ENCODE data around the gene CAB39. TPM values are rescaled to one million over a fixed set of nuclear protein-coding genes. Genes with fewer than 3 reads are reported as not detected.

CAB39 gene
- polyA plus RNA-seq, 2 donors: 29.7 to 33.6 TPM

DNA sequence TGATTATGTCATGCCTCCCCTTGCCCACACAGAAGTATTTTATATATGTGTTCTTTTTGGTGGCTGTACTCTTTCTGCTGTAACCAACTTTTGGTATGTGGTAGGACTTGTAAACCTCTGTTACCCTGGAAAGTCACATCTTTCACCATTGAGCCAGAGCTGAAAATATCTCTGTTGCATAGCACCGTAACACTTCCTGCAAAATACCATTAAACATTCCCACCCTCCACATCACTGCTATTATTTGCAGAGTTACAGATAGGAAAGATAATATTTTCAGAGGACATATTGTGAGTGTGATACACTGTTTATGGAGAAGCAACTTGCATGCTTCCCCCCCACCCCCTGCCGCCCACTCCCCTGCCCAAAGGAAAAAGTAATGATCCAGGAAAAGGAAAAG lies 44.8 kb downstream of the CAB39 start:
- H3K9me3 ChIP-seq (ENCODE audit: control insufficient read depth in 2 of 2, insufficient read depth in 1 of 2, low read depth in 1 of 2, low read length in 1 of 2): no peaks in the 10 kb centered on the region
- peaks cover 5 to 7% of the 10 kb centered on the region in 2 donors for H3K4me1 ChIP-seq (ENCODE audit: control insufficient read depth in 2 of 2, insufficient read depth in 2 of 2, low read length in 1 of 2)

DNA sequence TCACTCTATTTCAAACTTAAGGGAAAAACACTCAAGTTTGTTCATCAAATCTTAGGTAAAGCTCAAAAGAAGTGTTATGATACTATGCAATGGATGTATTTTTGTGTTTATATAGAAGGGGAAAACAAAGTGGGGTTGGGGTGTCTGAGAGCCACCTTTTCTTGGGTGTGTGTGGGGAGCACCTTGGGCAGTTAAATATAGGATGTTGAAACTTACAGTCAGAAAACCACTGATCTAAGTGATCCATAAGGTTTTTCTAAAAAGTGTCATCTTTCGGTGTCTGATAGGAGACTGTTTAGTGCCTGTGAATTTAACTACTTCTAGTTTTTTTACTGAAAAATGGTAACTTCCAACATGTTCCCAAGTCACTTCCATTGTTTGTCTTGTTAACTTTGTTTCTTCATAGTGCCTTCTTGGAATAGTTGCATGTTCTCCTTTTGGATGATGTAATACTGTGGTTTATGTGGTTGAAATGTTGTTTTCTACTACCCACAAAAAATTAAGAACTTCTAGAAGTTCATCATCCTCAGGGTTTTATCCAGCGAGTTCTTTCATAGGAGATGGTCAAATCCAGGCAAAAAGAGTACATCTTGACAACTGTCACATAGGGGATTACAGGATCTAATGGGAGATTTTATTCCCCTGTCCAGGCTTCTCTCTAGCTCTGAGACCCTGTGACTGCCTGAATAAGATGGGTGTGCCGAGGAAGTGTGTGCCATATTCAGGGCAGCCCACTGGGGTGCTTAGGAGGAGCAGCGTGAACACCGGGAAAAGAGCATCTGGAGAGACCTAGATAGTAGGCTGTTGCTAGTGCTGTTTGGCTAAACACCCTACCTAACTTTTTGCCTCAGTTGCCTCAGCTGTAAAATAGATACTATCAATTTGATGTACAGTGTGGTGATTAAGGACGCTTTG lies 46.2 kb downstream of the CAB39 start:
- Histone ChIP-seq H3K9me3 (ENCODE audit: control insufficient read depth in 2 of 2, insufficient read depth in 1 of 2, low read depth in 1 of 2, low read length in 1 of 2) (no peaks in the 10 kb centered on the region), H3K4me1 (ENCODE audit: control insufficient read depth in 2 of 2, insufficient read depth in 2 of 2, low read length in 1 of 2) (peaks cover 5 to 7% of the 10 kb centered on the region in 2 donors), H3K27ac (ENCODE audit: low read depth in 2 of 2, low read length in 1 of 2) (peak overlapping the region; percentile 21 to 66), H3K4me3 (ENCODE audit: low read depth in 1 of 2, low read length in 2 of 2) (no peak overlapping the region), H3K36me3 (ENCODE audit: control insufficient read depth in 2 of 2, insufficient read depth in 2 of 2, low read length in 1 of 2) (peaks cover 2 to 3% of the 10 kb centered on the region in 2 donors), H3K27me3 (ENCODE audit: control insufficient read depth in 1 of 2, insufficient read depth in 2 of 2, low read length in 2 of 2) (no peaks in the 10 kb centered on the region)
- 80 to 84% methylated on average over 6 of the region's 6 CpGs for WGBS, 2 donors

More for the DNA sequence above, 44.8 kb downstream of the CAB39 start:
- peaks cover 2 to 3% of the 10 kb centered on the region in 2 donors for H3K36me3 ChIP-seq (ENCODE audit: control insufficient read depth in 2 of 2, insufficient read depth in 2 of 2, low read length in 1 of 2)
- WGBS, 2 donors: 68 to 75% methylated on average over 2 of the region's 2 CpGs
- H3K4me3 ChIP-seq (ENCODE audit: low read depth in 1 of 2, low read length in 2 of 2): no peak overlapping the region
- H3K27me3 ChIP-seq (ENCODE audit: control insufficient read depth in 1 of 2, insufficient read depth in 2 of 2, low read length in 2 of 2): no peaks in the 10 kb centered on the region
- no peak overlapping the region for H3K27ac ChIP-seq (ENCODE audit: low read depth in 2 of 2, low read length in 1 of 2)

DNA sequence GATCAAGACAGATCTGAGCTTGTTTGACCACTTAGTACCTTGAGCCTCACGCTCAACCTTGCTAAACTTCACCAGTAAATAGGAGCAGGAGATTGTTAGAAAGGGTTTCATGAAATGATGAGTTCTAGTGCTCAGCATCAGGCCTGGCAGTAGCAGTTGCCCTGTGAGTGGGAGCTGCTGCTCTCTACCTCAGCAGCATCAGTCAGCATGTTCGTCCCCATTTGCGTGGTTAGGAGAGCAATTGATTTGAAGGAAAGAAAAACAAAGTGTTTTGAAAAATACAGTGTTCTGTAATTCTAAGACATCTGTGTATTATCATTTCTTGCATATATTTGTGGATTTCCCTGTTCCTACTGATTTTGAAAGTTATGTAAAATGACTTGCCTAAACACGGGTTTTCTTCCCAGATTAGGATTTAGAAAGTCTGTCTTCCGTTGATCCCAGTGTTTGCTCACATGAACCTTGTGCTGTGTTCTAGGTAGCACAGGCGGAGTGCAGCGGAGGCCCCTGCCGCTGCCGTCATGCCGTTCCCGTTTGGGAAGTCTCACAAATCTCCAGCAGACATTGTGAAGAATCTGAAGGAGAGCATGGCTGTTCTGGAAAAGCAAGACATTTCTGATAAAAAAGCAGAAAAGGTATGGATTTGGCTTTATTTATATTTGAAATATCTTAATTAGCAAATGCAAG lies 47.0 kb downstream of the CAB39 start:
- H3K27ac ChIP-seq (ENCODE audit: low read depth in 2 of 2, low read length in 1 of 2): no peak overlapping the region
- H3K4me1 ChIP-seq (ENCODE audit: control insufficient read depth in 2 of 2, insufficient read depth in 2 of 2, low read length in 1 of 2): peaks cover 5 to 7% of the 10 kb centered on the region in 2 donors

DNA sequence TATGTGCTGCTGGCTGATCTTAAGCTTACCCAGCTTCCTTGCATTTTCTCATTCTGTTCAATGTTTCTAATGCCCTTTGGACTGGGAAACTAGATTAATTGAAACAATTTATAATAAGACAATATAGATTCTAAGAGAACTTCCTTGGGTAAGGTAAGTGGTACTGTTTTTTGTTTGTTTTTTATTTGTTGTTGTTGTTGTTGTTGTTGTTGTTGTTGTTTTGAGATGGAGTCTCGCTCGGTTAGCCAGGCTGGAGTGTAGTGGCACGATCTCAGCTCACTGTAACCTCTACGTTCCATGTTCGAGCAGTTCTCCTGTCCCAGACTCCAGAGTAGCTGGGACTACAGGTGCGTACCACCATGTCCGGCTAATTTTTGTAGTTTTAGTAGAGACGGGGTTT lies 49.1 kb downstream of the CAB39 start:
- WGBS, 2 donors: 98 to 99% methylated on average over 8 of the region's 8 CpGs
- Histone ChIP-seq H3K27me3 (ENCODE audit: control insufficient read depth in 1 of 2, insufficient read depth in 2 of 2, low read length in 2 of 2) (no peaks in the 10 kb centered on the region), H3K9me3 (ENCODE audit: control insufficient read depth in 2 of 2, insufficient read depth in 1 of 2, low read depth in 1 of 2, low read length in 1 of 2) (no peaks in the 10 kb centered on the region), H3K4me3 (ENCODE audit: low read depth in 1 of 2, low read length in 2 of 2) (no peak overlapping the region), H3K4me1 (ENCODE audit: control insufficient read depth in 2 of 2, insufficient read depth in 2 of 2, low read length in 1 of 2) (peaks cover 5 to 7% of the 10 kb centered on the region in 2 donors), H3K36me3 (ENCODE audit: control insufficient read depth in 2 of 2, insufficient read depth in 2 of 2, low read length in 1 of 2) (peaks cover 2 to 3% of the 10 kb centered on the region in 2 donors), H3K27ac (ENCODE audit: low read depth in 2 of 2, low read length in 1 of 2) (no peak overlapping the region)

More for the DNA sequence above, 47.0 kb downstream of the CAB39 start:
- no peaks in the 10 kb centered on the region for H3K27me3 ChIP-seq (ENCODE audit: control insufficient read depth in 1 of 2, insufficient read depth in 2 of 2, low read length in 2 of 2)
- H3K4me3 ChIP-seq (ENCODE audit: low read depth in 1 of 2, low read length in 2 of 2): no peak overlapping the region
- H3K9me3 ChIP-seq (ENCODE audit: control insufficient read depth in 2 of 2, insufficient read depth in 1 of 2, low read depth in 1 of 2, low read length in 1 of 2): no peaks in the 10 kb centered on the region
- peaks cover 2 to 3% of the 10 kb centered on the region in 2 donors for H3K36me3 ChIP-seq (ENCODE audit: control insufficient read depth in 2 of 2, insufficient read depth in 2 of 2, low read length in 1 of 2)
- 74 to 82% methylated on average over 11 of the region's 11 CpGs for WGBS, 2 donors

DNA sequence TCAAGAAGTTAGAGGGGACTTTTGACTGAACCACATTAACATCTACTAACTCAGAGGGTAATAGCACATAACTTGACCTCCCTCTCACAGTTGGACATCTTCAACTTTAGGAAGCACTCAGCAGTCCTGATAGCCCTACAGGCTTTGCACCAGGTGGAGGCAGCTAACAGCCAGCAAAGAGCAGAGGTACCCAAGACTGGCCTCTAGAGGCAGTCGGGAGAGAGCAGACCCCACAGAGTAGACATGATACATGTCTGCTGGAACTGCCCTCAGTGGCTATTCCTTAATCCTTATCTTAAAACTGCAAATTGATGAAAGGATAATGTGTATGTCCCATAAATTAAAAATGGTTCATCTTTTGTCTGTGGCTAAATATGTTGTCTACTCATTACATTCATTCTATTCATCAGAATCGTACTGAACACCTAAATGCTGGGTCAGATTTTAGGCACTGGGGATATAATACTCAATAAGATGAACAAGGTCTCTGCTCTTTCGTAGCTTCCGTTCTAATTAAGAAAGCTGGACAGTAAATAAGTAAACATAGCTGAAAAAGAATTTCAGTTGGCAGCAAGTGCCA lies 49.8 kb downstream of the CAB39 start:
- Histone ChIP-seq H3K4me3 (ENCODE audit: low read depth in 1 of 2, low read length in 2 of 2) (no peak overlapping the region), H3K9me3 (ENCODE audit: control insufficient read depth in 2 of 2, insufficient read depth in 1 of 2, low read depth in 1 of 2, low read length in 1 of 2) (no peaks in the 10 kb centered on the region), H3K4me1 (ENCODE audit: control insufficient read depth in 2 of 2, insufficient read depth in 2 of 2, low read length in 1 of 2) (peaks cover 5 to 7% of the 10 kb centered on the region in 2 donors), H3K27me3 (ENCODE audit: control insufficient read depth in 1 of 2, insufficient read depth in 2 of 2, low read length in 2 of 2) (no peaks in the 10 kb centered on the region), H3K36me3 (ENCODE audit: control insufficient read depth in 2 of 2, insufficient read depth in 2 of 2, low read length in 1 of 2) (peaks cover 2 to 3% of the 10 kb centered on the region in 2 donors), H3K27ac (ENCODE audit: low read depth in 2 of 2, low read length in 1 of 2) (no peak overlapping the region)
- 81 to 82% methylated on average over 4 of the region's 4 CpGs for WGBS, 2 donors

DNA sequence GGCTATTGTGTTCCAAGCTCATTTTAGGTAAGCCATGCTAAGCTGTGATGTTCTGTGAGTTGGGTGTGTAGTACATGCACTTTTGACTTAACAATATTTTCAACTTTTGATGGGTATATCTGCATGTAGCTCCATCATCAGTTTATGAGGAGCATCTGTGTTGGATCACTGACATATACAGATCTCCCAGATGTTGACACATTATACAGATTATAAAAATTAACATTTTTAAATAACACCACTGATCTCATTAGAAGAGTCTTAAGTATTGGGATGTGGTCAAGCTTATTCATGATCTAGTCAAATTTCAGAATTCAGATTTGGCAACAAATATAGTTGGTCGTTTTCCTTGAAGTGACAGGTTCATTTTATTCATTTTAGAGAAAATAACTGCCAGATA lies 51.7 kb downstream of the CAB39 start:
- Histone ChIP-seq H3K36me3 (ENCODE audit: control insufficient read depth in 2 of 2, insufficient read depth in 2 of 2, low read length in 1 of 2) (peaks cover 2 to 3% of the 10 kb centered on the region in 2 donors), H3K27me3 (ENCODE audit: control insufficient read depth in 1 of 2, insufficient read depth in 2 of 2, low read length in 2 of 2) (no peaks in the 10 kb centered on the region), H3K27ac (ENCODE audit: low read depth in 2 of 2, low read length in 1 of 2) (no peak overlapping the region), H3K4me1 (ENCODE audit: control insufficient read depth in 2 of 2, insufficient read depth in 2 of 2, low read length in 1 of 2) (peaks cover 2% of the 10 kb centered on the region in 2 donors), H3K4me3 (ENCODE audit: low read depth in 1 of 2, low read length in 2 of 2) (no peak overlapping the region), H3K9me3 (ENCODE audit: control insufficient read depth in 2 of 2, insufficient read depth in 1 of 2, low read depth in 1 of 2, low read length in 1 of 2) (no peaks in the 10 kb centered on the region)
- 69 to 89% methylated on average over 1 of the region's 1 CpG for WGBS, 2 donors

DNA sequence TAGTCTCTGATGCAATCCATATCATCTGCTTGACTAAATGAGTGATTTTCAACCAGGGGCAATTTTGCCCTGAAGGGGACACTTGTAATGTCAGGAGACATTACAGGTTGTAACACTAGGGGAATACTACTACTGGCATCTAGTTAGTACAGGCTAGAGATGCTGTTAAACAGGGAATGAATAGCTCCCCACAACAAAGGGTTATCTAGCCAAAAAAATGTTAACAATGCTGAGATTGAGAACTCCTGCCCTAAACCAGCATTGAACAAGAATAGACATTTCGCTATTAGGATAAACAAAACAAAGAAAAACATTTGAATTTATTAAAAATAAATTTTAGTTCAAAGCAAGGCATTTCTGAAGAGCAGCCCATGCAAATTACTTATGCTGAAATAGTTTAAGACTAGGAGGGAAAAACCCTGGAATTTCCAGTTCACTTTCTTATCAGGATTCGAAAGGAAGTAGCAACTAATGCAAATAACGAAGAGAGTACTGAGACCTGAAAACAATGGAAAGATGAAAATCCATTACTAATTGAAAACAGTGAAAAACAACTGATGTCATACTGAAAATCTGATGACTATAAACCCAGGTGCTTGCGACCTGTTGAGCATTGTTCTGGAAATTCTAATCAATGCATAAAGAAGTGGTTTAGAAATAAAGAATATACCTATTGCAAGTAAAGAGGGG lies 53.1 kb downstream of the CAB39 start:
- Histone ChIP-seq H3K36me3 (ENCODE audit: control insufficient read depth in 2 of 2, insufficient read depth in 2 of 2, low read length in 1 of 2) (peaks cover 0 to 3% of the 10 kb centered on the region in 2 donors), H3K27ac (ENCODE audit: low read depth in 2 of 2, low read length in 1 of 2) (no peak overlapping the region), H3K4me3 (ENCODE audit: low read depth in 1 of 2, low read length in 2 of 2) (no peak overlapping the region)

DNA sequence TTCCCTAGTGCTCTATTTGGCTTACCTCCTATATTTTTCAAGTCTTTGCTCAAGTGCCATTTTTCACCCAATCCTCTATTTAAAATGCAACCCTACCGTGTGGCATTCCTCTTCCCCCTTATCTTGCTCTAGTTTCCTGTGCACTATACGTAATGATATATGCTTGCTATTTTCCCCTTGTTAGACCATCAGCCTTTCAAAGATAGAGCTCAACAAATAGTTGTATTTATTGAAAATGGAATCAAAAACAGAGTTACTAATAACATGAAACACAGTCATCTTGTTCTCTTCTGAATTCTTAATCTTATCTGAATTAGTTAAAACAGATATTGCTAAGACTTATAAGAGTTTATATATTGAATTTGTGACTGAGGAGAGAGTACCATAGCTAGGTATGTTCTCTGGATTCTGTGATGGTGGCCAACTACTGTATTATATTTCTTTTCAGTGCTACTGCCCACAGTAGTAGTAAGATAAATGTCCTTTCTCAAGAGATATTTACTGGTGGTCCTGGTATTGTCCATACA lies 55.3 kb downstream of the CAB39 start:
- Histone ChIP-seq H3K9me3 (ENCODE audit: control insufficient read depth in 2 of 2, insufficient read depth in 1 of 2, low read depth in 1 of 2, low read length in 1 of 2) (no peaks in the 10 kb centered on the region), H3K4me3 (ENCODE audit: low read depth in 1 of 2, low read length in 2 of 2) (no peak overlapping the region), H3K36me3 (ENCODE audit: control insufficient read depth in 2 of 2, insufficient read depth in 2 of 2, low read length in 1 of 2) (no peaks in the 10 kb centered on the region), H3K4me1 (ENCODE audit: control insufficient read depth in 2 of 2, insufficient read depth in 2 of 2, low read length in 1 of 2) (no peaks in the 10 kb centered on the region), H3K27ac (ENCODE audit: low read depth in 2 of 2, low read length in 1 of 2) (no peak overlapping the region), H3K27me3 (ENCODE audit: control insufficient read depth in 1 of 2, insufficient read depth in 2 of 2, low read length in 2 of 2) (no peaks in the 10 kb centered on the region)
- 83 to 90% methylated on average over 2 of the region's 2 CpGs for WGBS, 2 donors

More for the DNA sequence above, 53.1 kb downstream of the CAB39 start:
- WGBS, 2 donors: 67 to 74% methylated on average over 4 of the region's 4 CpGs
- Histone ChIP-seq H3K9me3 (ENCODE audit: control insufficient read depth in 2 of 2, insufficient read depth in 1 of 2, low read depth in 1 of 2, low read length in 1 of 2) (no peaks in the 10 kb centered on the region), H3K4me1 (ENCODE audit: control insufficient read depth in 2 of 2, insufficient read depth in 2 of 2, low read length in 1 of 2) (no peaks in the 10 kb centered on the region), H3K27me3 (ENCODE audit: control insufficient read depth in 1 of 2, insufficient read depth in 2 of 2, low read length in 2 of 2) (no peaks in the 10 kb centered on the region)

DNA sequence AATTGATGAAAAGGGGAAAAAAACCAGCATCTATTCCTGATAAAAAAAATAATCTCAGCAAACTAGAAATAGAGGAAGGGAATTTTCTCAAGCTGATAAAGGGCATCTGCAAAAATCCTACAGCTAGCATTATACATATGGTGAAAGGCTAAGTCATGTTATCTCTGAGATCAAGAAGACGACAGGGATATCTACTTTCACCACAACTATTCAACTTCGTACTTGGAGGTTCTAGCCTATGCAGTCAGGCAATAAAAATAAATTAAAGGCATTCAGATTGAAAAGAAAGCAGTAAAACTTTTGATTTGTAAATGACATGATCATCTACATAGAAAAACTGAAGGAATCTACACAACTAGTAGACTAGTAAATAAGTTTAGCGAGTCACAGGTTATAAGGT lies 58.2 kb downstream of the CAB39 start:
- H3K9me3 ChIP-seq (ENCODE audit: control insufficient read depth in 2 of 2, insufficient read depth in 1 of 2, low read depth in 1 of 2, low read length in 1 of 2): no peaks in the 10 kb centered on the region
- H3K27ac ChIP-seq (ENCODE audit: low read depth in 2 of 2, low read length in 1 of 2): no peak overlapping the region
- H3K36me3 ChIP-seq (ENCODE audit: control insufficient read depth in 2 of 2, insufficient read depth in 2 of 2, low read length in 1 of 2): no peaks in the 10 kb centered on the region
- WGBS, 2 donors: 92 to 94% methylated on average over 3 of the region's 3 CpGs
- H3K4me3 ChIP-seq (ENCODE audit: low read depth in 1 of 2, low read length in 2 of 2): no peak overlapping the region
- H3K4me1 ChIP-seq (ENCODE audit: control insufficient read depth in 2 of 2, insufficient read depth in 2 of 2, low read length in 1 of 2): peaks cover 2 to 6% of the 10 kb centered on the region in 2 donors
- H3K27me3 ChIP-seq (ENCODE audit: control insufficient read depth in 1 of 2, insufficient read depth in 2 of 2, low read length in 2 of 2): no peaks in the 10 kb centered on the region
